ENCODE results near the gene CNOT11.
"Not testable (repeated sequence)": the region's sequence is repeated elsewhere in the genome, so short reads cannot be mapped to it uniquely, and the experiment has no call there.

Gene CNOT11

GRCh38 chr2:101234169-101234938 lies 18.3 kb upstream of the CNOT11 start:
- no peak overlapping the region for H3K4me3 ChIP-seq (ENCODE audit: low read length)
- H3K36me3 ChIP-seq (ENCODE audit: control insufficient read depth, insufficient read depth, low read length): no peaks in the 10 kb centered on the region
- peak overlapping the region; percentile 30 for H3K9ac ChIP-seq (ENCODE audit: low read length)
- H3K9me3 ChIP-seq (ENCODE audit: control insufficient read depth, low read length): peaks cover 6% of the 10 kb centered on the region
- H3K27me3 ChIP-seq (ENCODE audit: control insufficient read depth, insufficient read depth, low read length): no peaks in the 10 kb centered on the region
- H3K4me1 ChIP-seq (ENCODE audit: control insufficient read depth, insufficient read depth, low read length): peaks cover 25% of the 10 kb centered on the region

- not testable (repeated sequence) for H3K36me3 ChIP-seq (ENCODE audit: control insufficient read depth, insufficient read depth, low read length); H3K9me3 ChIP-seq (ENCODE audit: control insufficient read depth, low read length)
- peaks cover 27% of the 10 kb centered on the region for H3K4me1 ChIP-seq (ENCODE audit: control insufficient read depth, insufficient read depth, low read length)
These were observed 16.7 kb upstream of the CNOT11 start for GRCh38 chr2:101235956-101236355.

GRCh38 chr2:101237944-101238343 lies 14.7 kb upstream of the CNOT11 start:
- H3K9me3 ChIP-seq (ENCODE audit: control insufficient read depth, low read length); H3K9ac ChIP-seq (ENCODE audit: low read length); H3K27me3 ChIP-seq (ENCODE audit: control insufficient read depth, insufficient read depth, low read length); H3K4me3 ChIP-seq (ENCODE audit: low read length); H3K36me3 ChIP-seq (ENCODE audit: control insufficient read depth, insufficient read depth, low read length): not testable (repeated sequence)
- H3K4me1 ChIP-seq (ENCODE audit: control insufficient read depth, insufficient read depth, low read length): peaks cover 31% of the 10 kb centered on the region

More at GRCh38 chr2:101235956-101236355, 16.7 kb upstream of the CNOT11 start:
- not testable (repeated sequence) for H3K27me3 ChIP-seq (ENCODE audit: control insufficient read depth, insufficient read depth, low read length); H3K4me3 ChIP-seq (ENCODE audit: low read length); H3K9ac ChIP-seq (ENCODE audit: low read length)

- Histone ChIP-seq H3K4me1 (ENCODE audit: control insufficient read depth, insufficient read depth, low read length) (peaks cover 22% of the 10 kb centered on the region), H3K9ac (ENCODE audit: low read length) (peak overlapping the region; percentile 70)
These were observed 13.5 kb upstream of the CNOT11 start for GRCh38 chr2:101238930-101239759.

GRCh38 chr2:101239760-101240118 lies 12.9 kb upstream of the CNOT11 start:
- H3K4me3 ChIP-seq (ENCODE audit: low read length): peak overlapping the region; percentile 28
- H3K27me3 ChIP-seq (ENCODE audit: control insufficient read depth, insufficient read depth, low read length); H3K9me3 ChIP-seq (ENCODE audit: control insufficient read depth, low read length); H3K36me3 ChIP-seq (ENCODE audit: control insufficient read depth, insufficient read depth, low read length): not testable (repeated sequence)
- H3K9ac ChIP-seq (ENCODE audit: low read length): peak overlapping the region; percentile 70
- peaks cover 17% of the 10 kb centered on the region for H3K4me1 ChIP-seq (ENCODE audit: control insufficient read depth, insufficient read depth, low read length)

More at GRCh38 chr2:101238930-101239759, 13.5 kb upstream of the CNOT11 start:
- Histone ChIP-seq H3K4me3 (ENCODE audit: low read length) (peak overlapping the region; percentile 28), H3K9me3 (ENCODE audit: control insufficient read depth, low read length) (no peaks in the 10 kb centered on the region), H3K36me3 (ENCODE audit: control insufficient read depth, insufficient read depth, low read length) (no peaks in the 10 kb centered on the region), H3K27me3 (ENCODE audit: control insufficient read depth, insufficient read depth, low read length) (no peaks in the 10 kb centered on the region)

GRCh38 chr2:101240694-101241093 lies 12.0 kb upstream of the CNOT11 start:
- peak overlapping the region; percentile 70 for H3K9ac ChIP-seq (ENCODE audit: low read length)
- H3K4me3 ChIP-seq (ENCODE audit: low read length); H3K9me3 ChIP-seq (ENCODE audit: control insufficient read depth, low read length); H3K27me3 ChIP-seq (ENCODE audit: control insufficient read depth, insufficient read depth, low read length); H3K36me3 ChIP-seq (ENCODE audit: control insufficient read depth, insufficient read depth, low read length): not testable (repeated sequence)
- H3K4me1 ChIP-seq (ENCODE audit: control insufficient read depth, insufficient read depth, low read length): peaks cover 24% of the 10 kb centered on the region

- Histone ChIP-seq H3K9me3 (ENCODE audit: control insufficient read depth, low read length) (no peaks in the 10 kb centered on the region), H3K36me3 (ENCODE audit: control insufficient read depth, insufficient read depth, low read length) (no peaks in the 10 kb centered on the region), H3K4me1 (ENCODE audit: control insufficient read depth, insufficient read depth, low read length) (peaks cover 28% of the 10 kb centered on the region), H3K9ac (ENCODE audit: low read length) (no peak overlapping the region), H3K4me3 (ENCODE audit: low read length) (no peak overlapping the region), H3K27me3 (ENCODE audit: control insufficient read depth, insufficient read depth, low read length) (no peaks in the 10 kb centered on the region)
These were observed 11.5 kb upstream of the CNOT11 start for GRCh38 chr2:101241158-101241557.

GRCh38 chr2:101244373-101244772 lies 8.3 kb upstream of the CNOT11 start:
- H3K9ac ChIP-seq (ENCODE audit: low read length); H3K4me3 ChIP-seq (ENCODE audit: low read length); H3K27me3 ChIP-seq (ENCODE audit: control insufficient read depth, insufficient read depth, low read length); H3K9me3 ChIP-seq (ENCODE audit: control insufficient read depth, low read length); H3K36me3 ChIP-seq (ENCODE audit: control insufficient read depth, insufficient read depth, low read length): not testable (repeated sequence)
- H3K4me1 ChIP-seq (ENCODE audit: control insufficient read depth, insufficient read depth, low read length): peaks cover 21% of the 10 kb centered on the region

GRCh38 chr2:101244899-101245298 lies 7.8 kb upstream of the CNOT11 start:
- H3K4me3 ChIP-seq (ENCODE audit: low read length); H3K9me3 ChIP-seq (ENCODE audit: control insufficient read depth, low read length); H3K9ac ChIP-seq (ENCODE audit: low read length); H3K27me3 ChIP-seq (ENCODE audit: control insufficient read depth, insufficient read depth, low read length); H3K36me3 ChIP-seq (ENCODE audit: control insufficient read depth, insufficient read depth, low read length): not testable (repeated sequence)
- H3K4me1 ChIP-seq (ENCODE audit: control insufficient read depth, insufficient read depth, low read length): peaks cover 21% of the 10 kb centered on the region

- not testable (repeated sequence) for H3K4me3 ChIP-seq (ENCODE audit: low read length); H3K27me3 ChIP-seq (ENCODE audit: control insufficient read depth, insufficient read depth, low read length); H3K36me3 ChIP-seq (ENCODE audit: control insufficient read depth, insufficient read depth, low read length); H3K9me3 ChIP-seq (ENCODE audit: control insufficient read depth, low read length); H3K9ac ChIP-seq (ENCODE audit: low read length)
- H3K4me1 ChIP-seq (ENCODE audit: control insufficient read depth, insufficient read depth, low read length): peaks cover 21% of the 10 kb centered on the region
These were observed 7.2 kb upstream of the CNOT11 start for GRCh38 chr2:101245468-101245867.

GRCh38 chr2:101248756-101249155 lies 3.9 kb upstream of the CNOT11 start:
- peaks cover 17% of the 10 kb centered on the region for H3K4me1 ChIP-seq (ENCODE audit: control insufficient read depth, insufficient read depth, low read length)
- not testable (repeated sequence) for H3K4me3 ChIP-seq (ENCODE audit: low read length); H3K9me3 ChIP-seq (ENCODE audit: control insufficient read depth, low read length); H3K27me3 ChIP-seq (ENCODE audit: control insufficient read depth, insufficient read depth, low read length); H3K9ac ChIP-seq (ENCODE audit: low read length); H3K36me3 ChIP-seq (ENCODE audit: control insufficient read depth, insufficient read depth, low read length)

GRCh38 chr2:101249826-101250225 lies 2.9 kb upstream of the CNOT11 start:
- no peaks in the 10 kb centered on the region for H3K9me3 ChIP-seq (ENCODE audit: control insufficient read depth, low read length)
- H3K27me3 ChIP-seq (ENCODE audit: control insufficient read depth, insufficient read depth, low read length): no peaks in the 10 kb centered on the region
- no peaks in the 10 kb centered on the region for H3K36me3 ChIP-seq (ENCODE audit: control insufficient read depth, insufficient read depth, low read length)
- no peak overlapping the region for H3K9ac ChIP-seq (ENCODE audit: low read length)
- no peak overlapping the region for H3K4me3 ChIP-seq (ENCODE audit: low read length)
- peaks cover 27% of the 10 kb centered on the region for H3K4me1 ChIP-seq (ENCODE audit: control insufficient read depth, insufficient read depth, low read length)
